ENCODE data around the gene OR13G1.
"Not testable (repeated sequence)": the region's sequence is repeated elsewhere in the genome, so short reads cannot be mapped to it uniquely, and the experiment has no call there.

OR13G1 gene, protein sequence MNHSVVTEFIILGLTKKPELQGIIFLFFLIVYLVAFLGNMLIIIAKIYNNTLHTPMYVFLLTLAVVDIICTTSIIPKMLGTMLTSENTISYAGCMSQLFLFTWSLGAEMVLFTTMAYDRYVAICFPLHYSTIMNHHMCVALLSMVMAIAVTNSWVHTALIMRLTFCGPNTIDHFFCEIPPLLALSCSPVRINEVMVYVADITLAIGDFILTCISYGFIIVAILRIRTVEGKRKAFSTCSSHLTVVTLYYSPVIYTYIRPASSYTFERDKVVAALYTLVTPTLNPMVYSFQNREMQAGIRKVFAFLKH

GRCh38 chr1:247679639-247680038, at the start of gene OR13G1:
Gene OR13G1 (minus strand): TSS chr1:247679739. CDS start chr1:247673041, 6,698 bp downstream.
- no peak for DNase-seq

DNA sequence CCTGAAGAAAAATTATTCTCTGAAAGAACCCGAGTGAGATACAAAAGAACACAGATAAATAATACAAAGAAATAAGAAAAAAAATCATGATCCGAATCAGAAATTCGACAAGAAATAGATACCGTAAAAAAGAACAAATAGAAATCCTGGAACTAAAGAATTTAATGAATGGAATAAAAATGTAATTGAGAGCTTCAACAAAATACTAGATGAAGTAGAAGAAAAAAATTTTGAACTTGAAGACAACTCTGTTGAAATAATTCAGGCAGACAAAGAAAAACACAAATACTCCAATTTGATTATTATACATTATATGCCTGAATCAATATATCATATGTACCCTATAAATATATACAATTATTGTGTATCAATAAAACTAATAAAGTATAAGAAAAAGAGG, 41.7 kb upstream of the OR13G1 start:
- DNase-seq, result no peak

DNA sequence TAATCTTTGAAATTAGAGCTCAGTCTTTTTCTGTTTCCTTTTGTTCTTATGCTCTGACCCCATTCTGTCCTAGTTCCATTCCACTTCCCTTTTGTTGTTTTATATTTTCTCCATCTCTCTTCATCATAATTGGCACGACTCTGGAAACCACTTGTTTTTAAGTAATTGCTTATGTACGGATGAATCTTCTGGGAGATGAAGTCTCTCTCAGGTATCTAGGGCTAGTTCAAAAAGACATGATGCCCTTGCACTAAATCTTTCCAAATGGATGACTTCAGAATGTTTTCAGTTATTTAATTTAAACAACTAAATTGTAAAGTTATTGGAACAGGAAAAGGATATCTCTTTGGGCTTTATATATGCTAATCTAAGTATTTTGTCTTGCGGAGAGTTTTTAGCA, 37.0 kb upstream of the OR13G1 start, which contains the start of gene OR6F1:
TSS of gene OR6F1 (minus strand) at position 101 of the 400 bp plus-strand sequence. CDS start 3,891 bp downstream, outside the sequence.
- DNase-seq, result no peak

GRCh38 chr1:247713753-247714152, 34.2 kb upstream of the OR13G1 start:
- no peak for DNase-seq

GRCh38 chr1:247710681-247711080, 31.1 kb upstream of the OR13G1 start:
- DNase-seq, result not testable (repeated sequence)

- no peak for DNase-seq
Observed at GRCh38 chr1:247701338-247701737, 21.8 kb upstream of the OR13G1 start.

DNA sequence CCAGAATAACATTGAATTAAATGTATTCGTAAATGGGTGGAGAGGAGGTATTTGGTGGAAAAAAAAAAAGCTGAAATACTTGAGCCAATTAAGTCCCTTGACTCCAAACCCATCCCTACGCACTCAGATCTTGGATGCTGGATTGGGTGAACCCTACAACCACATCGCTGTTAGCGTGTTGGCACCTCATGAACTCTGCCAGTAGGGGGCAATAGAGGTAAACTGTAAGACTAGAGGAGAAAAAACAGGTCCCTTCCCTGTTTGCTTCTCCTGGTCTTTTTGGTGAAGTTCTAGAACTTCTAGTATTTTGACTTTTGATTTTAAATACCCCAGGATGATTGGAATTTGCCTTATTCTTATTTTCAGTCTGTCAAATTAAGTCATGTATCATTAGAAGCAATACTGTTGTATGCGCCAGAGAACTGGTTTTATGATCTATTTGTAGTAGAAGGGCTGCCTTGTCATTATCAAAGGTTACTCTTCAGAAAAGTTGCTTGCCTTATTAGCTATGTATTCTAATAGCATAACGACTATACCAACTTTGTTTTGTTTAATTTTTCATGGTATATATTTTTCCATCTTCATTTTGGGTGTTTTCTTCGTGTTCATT, 1.9 kb upstream of the OR13G1 start:
- DNase-seq, result peak; percentile 46 to 75

DNA sequence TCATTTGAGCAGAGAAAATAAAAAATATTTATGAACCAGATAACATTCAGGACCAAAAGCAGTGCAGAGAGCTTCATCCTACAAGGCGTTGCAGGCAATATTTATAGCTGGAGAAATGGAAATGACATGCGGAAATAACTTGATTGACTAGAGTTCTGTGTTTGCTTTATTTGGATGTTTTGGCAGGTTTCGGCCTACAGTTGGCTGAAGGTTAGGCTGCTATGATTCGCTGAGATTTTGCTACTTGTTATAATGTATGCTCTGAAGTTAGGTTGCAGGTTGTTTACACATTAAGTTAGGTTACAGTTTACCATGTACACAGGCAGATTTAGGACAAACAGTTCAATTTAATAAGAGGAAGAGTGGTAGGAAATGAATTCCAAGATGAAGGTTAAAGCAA, 632 bp upstream of the OR13G1 start:
- DNase-seq, result no peak

DNA sequence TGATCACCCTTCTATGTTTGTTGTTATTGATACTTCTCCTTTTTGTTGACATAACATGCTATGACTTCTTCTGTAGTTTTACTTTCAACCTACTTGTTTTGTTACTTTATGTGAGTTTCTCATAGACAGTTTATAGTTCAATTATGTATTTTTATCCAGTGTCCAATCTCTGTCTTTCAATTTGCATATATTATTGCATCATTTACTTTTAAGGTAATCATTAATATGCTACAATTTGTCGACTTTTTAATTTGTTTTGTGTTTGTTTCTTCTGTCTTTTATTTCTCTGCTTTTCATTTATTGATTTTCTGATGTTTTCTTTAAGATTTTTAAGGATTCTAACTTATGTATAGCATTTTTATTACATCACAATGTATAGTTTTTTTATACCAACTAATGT, 10.3 kb downstream of the OR13G1 start:
- no peak for DNase-seq

DNA sequence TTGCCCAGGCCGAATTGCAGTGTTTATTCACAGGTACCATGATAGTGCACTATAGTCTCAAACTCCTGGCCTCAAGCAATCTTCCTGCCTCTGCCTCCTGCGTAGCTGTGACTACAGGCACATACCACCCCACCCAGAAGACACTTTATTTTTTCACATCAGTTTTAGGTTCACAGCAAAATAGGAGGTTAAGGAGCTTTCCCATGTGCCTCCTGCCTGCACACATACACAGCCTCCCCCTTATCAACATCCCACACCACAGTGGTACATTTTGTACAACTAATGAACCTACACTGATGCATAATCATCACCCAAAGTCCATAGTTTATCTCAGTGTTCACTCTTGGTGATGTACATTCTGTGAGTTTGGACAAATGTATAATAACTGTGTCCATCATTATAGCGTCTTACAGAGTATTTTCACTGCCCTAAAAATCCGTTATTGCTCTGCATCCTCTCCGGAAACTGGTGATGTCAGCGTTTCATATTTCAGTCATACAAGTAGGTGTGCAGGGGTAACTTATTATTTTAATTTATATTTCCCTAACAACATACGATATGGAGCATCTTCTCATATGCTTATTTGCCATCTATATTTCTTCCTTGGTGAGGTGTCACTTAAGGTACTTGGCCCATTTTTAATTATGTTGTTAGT, 23.2 kb downstream of the OR13G1 start:
- no peak for DNase-seq

GRCh38 chr1:247653040-247653439, 26.5 kb downstream of the OR13G1 start:
- DNase-seq, result no peak

DNA sequence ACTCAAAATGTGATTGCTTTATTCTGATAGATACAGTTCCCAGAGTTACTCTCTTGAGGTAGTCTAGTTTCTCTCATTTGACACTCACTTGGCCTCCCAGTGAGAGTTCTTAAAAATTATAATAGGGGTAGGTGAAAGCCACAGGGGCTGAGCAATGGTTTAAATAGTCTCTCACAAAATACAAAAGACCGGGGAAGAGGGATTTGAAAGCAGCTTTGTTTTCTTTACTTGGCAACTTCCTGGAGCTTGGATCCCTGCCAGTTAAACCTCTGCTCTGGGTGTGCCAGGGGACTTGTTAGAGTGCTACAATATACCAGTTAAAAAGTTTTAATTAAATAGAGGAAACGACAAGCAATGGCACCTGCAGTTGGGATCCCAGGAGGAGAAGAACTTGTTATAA, 31.7 kb downstream of the OR13G1 start:
- no peak for DNase-seq

- no peak for DNase-seq
Observed at GRCh38 chr1:247646867-247647266, 32.7 kb downstream of the OR13G1 start.

- no peak for DNase-seq
Observed at GRCh38 chr1:247642742-247643141, 36.8 kb downstream of the OR13G1 start.

GRCh38 chr1:247639381-247639981, 40.1 kb downstream of the OR13G1 start:
- DNase-seq, result no peak

GRCh38 chr1:247638781-247639180, 40.8 kb downstream of the OR13G1 start:
- no peak for DNase-seq

- DNase-seq, result no peak
Observed at GRCh38 chr1:247638011-247638410, 41.5 kb downstream of the OR13G1 start.

DNA sequence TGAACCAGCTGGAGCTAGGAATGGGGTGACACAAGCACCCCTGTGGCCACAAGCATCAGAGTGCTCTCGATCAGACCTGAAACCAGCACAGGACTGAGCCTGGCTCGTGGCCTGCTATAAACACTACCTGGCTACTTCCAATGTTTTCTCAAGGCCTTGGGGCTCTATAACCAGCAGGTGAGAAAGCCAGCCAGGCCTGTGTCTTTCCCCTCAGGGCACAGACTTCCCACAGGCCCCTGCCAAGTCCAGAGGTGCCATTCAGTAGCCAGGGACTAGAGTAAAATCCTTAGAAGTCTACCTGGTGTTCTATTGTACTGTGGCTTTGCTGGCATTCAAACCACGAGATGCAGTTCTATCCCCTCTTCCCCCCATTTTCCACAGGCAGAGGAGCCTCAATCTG, 51.6 kb downstream of the OR13G1 start:
- DNase-seq, result no peak
